Lung (tissue), 12 donors: Measurements from ENCODE around the gene SNIP1. TPM values are rescaled to one million over a fixed set of nuclear protein-coding genes. Genes with fewer than 3 reads are reported as not detected.

Source experiments
- ATAC-seq: fragments of 200-7000 bp; cut with Tn5 transposase; one replicate; pipeline ENCODE4 v1.9.1; 2020; ENCODE audit warnings: moderate number of reproducible peaks; ENCODE audit not compliant: insufficient read depth, low FRiP score
- DNase-seq, 3 donors: peaks; one replicate each; pipeline ENCODE4 v3.0.0-alpha.2; 2013 to 2017
- H3K27ac ChIP-seq, 2 donors: one replicate each; pipeline ENCODE4 v1.5.1; 2013; ENCODE audit warnings: mild to moderate bottlenecking in 2 of 2, moderate library complexity in 2 of 2, control low read depth in 1 of 2, inconsistent platforms in 1 of 2, low read depth in 1 of 2, low read length in 1 of 2
- H3K27me3 ChIP-seq, 3 donors: one replicate each; pipeline ENCODE4 v1.5.1; 2013; ENCODE audit warnings: low read length in 2 of 3; ENCODE audit not compliant: control insufficient read depth in 3 of 3, insufficient read depth in 3 of 3
- H3K36me3 ChIP-seq, 4 donors: one replicate each; pipeline ENCODE4 v1.5.1; 2013; ENCODE audit warnings: low read length in 4 of 4, mild to moderate bottlenecking in 1 of 4, moderate library complexity in 1 of 4; ENCODE audit not compliant: control insufficient read depth in 4 of 4, insufficient read depth in 4 of 4
- H3K4me1 ChIP-seq, 5 donors: one replicate each; pipeline ENCODE4 v1.5.1; 2013; ENCODE audit warnings: low read length in 5 of 5, mild to moderate bottlenecking in 2 of 5, moderate library complexity in 1 of 5; ENCODE audit not compliant: control insufficient read depth in 5 of 5, insufficient read depth in 5 of 5
- H3K4me3 ChIP-seq: one replicate; pipeline ENCODE4 v1.5.1; 2013; ENCODE audit warnings: mild to moderate bottlenecking, control low read depth, moderate library complexity
- H3K9ac ChIP-seq, 2 donors: one replicate each; pipeline ENCODE4 v1.5.1; 2013; ENCODE audit warnings: low read length in 2 of 2, control low read depth in 1 of 2; ENCODE audit not compliant: insufficient read depth in 1 of 2
- H3K9me3 ChIP-seq, 4 donors: one replicate each; pipeline ENCODE4 v1.5.1; 2013; ENCODE audit warnings: low read length in 3 of 4, mild to moderate bottlenecking in 1 of 4, moderate library complexity in 1 of 4; ENCODE audit not compliant: control insufficient read depth in 4 of 4, insufficient read depth in 3 of 4
- CTCF ChIP-seq: IDR thresholded peaks from 2 replicates; pipeline ENCODE4 v1.5.1; 2012; ENCODE audit warnings: mild to moderate bottlenecking; ENCODE audit errors: control extremely low read depth, extremely low read depth
- WGBS, 2 donors: extraction: QIAGEN DNeasy Blood & Tissue Kit; methylation state at CpG; one replicate each; pipeline ENCODE4 v1.1.7; 2013; 5-methylcytosine and 5-hydroxymethylcytosine counted together
- polyA plus RNA-seq, 2 donors: library from polyadenylated mRNA; stranded (reverse); fragments of 200-250 nt; gene quantifications; one replicate each; pipeline ENCODE4 v1.2.1, GENCODE V29; 2013
- total RNA-seq, 2 donors: library from RNA; depleted of rRNA in 1 of 2; stranded (reverse); fragments of >200 nt in 1 of 2; gene quantifications; one replicate each; pipeline ENCODE4 v1.2.1, GENCODE V29; 2014 to 2021
- donor health status: control.
- donor health status: control.
- donor health status: Bipolar disorder and iron deficiency.
- donor health status: healthy.
- donor health status: DM: yes; HTN: yes; CAD: no.

The SNIP1 gene
- total and polyA plus RNA-seq, 4 donors = 4.5 to 22.4 (median 9.8) TPM

- Histone ChIP-seq H3K36me3 (peaks cover 0 to 3% (median 0%) of the 10 kb centered on the region in 4 donors), H3K27ac (no peak overlapping the region), H3K4me3 (no peak overlapping the region), H3K4me1 (peaks cover 0 to 20% (median 6%) of the 10 kb centered on the region in 5 donors), H3K9me3 (no peaks in the 10 kb centered on the region), H3K27me3 (peaks cover 0 to 3% (median 0%) of the 10 kb centered on the region in 3 donors), H3K9ac (no peak overlapping the region)
- ATAC-seq = no peak
- WGBS, 2 donors = 79% methylated on average over 5 of the region's 5 CpGs
- DNase-seq = peak; percentile 39 to 79 (median 77)
- no peak for TF ChIP-seq CTCF
These were observed 45.8 kb upstream of the SNIP1 start for GRCh38 chr1:37599940-37600339.

- 0 to 1% methylated on average over 3 of the region's 3 CpGs for WGBS, 2 donors
- DNase-seq (no peak), ATAC-seq (no peak)
- Histone ChIP-seq H3K4me1 (peaks cover 5 to 29% (median 14%) of the 10 kb centered on the region in 5 donors), H3K4me3 (no peak overlapping the region), H3K27me3 (peaks cover 0 to 3% (median 0%) of the 10 kb centered on the region in 3 donors), H3K27ac (peak overlapping the region; percentile 51 to 96), H3K9ac (peak overlapping the region in 1 of 2 donors; percentile 94), H3K36me3 (peaks cover 5 to 20% (median 10%) of the 10 kb centered on the region in 4 donors), H3K9me3 (no peaks in the 10 kb centered on the region)
- TF ChIP-seq CTCF = no peak
These were observed 42.1 kb upstream of the SNIP1 start for GRCh38 chr1:37596182-37596667.

- Histone ChIP-seq H3K4me1 (peaks cover 5 to 29% (median 14%) of the 10 kb centered on the region in 5 donors), H3K9ac (peak within 1 kb of the TSS; percentile 89 to 94), H3K27me3 (peaks cover 0 to under 1% (median 0%) of the 10 kb centered on the region in 3 donors), H3K27ac (peak within 1 kb of the TSS; percentile 51 to 96), H3K9me3 (no peaks in the 10 kb centered on the region), H3K36me3 (peaks cover 9 to 26% (median 12%) of the 10 kb centered on the region in 4 donors), H3K4me3 (peak within 1 kb of the TSS; percentile 96)
- DNase-seq (peak; percentile 98 to 99 (median 98)), ATAC-seq (peak; percentile 99)
- TF ChIP-seq CTCF = no peak
- WGBS, 2 donors = 0 to 1% methylated on average over 51 of the region's 51 CpGs
These were observed 41.5 kb upstream of the SNIP1 start, which contains the start of gene GNL2 for GRCh38 chr1:37595440-37596181. TSS of gene GNL2 (minus strand) at chr1:37595937. CDS start at chr1:37595822, 115 bp downstream.
